Lower leg skin (tissue), 3 donors: Measurements from ENCODE around the gene ROR1.

Experiments
- POLR2A ChIP-seq, 2 donors: fragments of 450-650 bp; IDR thresholded peaks; one replicate each; pipeline ENCODE4 v1.6.1; 2016 to 2017; ENCODE audit warnings: antibody characterized with exemption in 2 of 2, mild to moderate bottlenecking in 1 of 2, moderate library complexity in 1 of 2
- TF ChIP-seq, protein P1 (sequence below), 3 donors: fragments of 450-650 bp; IDR thresholded peaks; one replicate each; pipeline ENCODE4 v1.5.1; 2016; ENCODE audit warnings: antibody characterized with exemption in 3 of 3, mild to moderate bottlenecking in 3 of 3, moderate library complexity in 2 of 3

DNA sequence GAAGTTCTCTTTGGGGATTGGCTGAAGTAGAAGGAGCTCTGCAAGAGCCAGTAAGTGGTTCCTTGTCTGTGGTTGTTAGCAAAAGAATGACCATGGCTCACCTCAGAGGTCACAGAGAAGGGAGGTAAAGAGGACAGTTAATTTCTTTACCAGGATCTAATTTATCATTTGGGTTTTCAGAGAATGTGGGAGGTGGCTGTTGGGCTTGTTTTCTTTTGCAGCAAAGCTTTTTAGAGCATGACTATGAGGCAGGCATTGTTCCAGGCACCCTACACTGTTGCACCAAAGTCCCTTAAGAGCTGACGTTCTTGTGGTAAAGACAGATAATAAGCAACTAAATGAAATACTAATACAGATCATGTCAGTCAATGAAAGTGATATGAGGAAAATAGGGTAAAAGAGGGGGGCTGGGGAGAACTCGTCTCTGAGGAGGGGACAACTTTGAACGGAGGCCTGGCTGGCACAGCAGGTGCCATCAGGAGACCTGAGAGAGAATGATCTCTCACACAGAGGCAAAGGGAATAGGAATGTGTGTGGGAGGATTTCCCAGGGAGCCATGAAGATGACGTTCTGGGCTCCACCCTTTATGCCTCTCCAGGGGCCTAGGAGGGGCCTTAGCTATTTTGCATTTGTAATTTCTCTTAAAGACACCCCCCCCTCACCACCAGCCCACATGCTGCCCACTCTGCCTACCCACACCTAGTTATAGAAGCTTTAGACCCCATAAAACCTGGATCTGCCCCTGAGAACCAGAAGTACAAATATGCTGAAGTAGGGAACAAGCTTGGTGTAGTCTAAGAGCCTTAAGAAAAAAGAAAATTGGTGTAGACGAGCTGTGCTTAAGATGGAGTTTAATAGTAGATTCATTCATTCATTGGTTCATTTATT is 177.5 kb downstream of the ROR1 start:
- TF ChIP-seq, protein P1, sequence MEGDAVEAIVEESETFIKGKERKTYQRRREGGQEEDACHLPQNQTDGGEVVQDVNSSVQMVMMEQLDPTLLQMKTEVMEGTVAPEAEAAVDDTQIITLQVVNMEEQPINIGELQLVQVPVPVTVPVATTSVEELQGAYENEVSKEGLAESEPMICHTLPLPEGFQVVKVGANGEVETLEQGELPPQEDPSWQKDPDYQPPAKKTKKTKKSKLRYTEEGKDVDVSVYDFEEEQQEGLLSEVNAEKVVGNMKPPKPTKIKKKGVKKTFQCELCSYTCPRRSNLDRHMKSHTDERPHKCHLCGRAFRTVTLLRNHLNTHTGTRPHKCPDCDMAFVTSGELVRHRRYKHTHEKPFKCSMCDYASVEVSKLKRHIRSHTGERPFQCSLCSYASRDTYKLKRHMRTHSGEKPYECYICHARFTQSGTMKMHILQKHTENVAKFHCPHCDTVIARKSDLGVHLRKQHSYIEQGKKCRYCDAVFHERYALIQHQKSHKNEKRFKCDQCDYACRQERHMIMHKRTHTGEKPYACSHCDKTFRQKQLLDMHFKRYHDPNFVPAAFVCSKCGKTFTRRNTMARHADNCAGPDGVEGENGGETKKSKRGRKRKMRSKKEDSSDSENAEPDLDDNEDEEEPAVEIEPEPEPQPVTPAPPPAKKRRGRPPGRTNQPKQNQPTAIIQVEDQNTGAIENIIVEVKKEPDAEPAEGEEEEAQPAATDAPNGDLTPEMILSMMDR (IDR thresholded peaks at IDR 0.05): no peak
- no peak for TF ChIP-seq POLR2A (IDR thresholded peaks at IDR 0.05)
